GM12878 (cell line): ENCODE measurements around the gene FIBCD1. TPM values are rescaled to one million over a fixed set of nuclear protein-coding genes. Genes with fewer than 3 reads are reported as not detected.

ENCODE experiments used
- ATAC-seq: fragments of 200-7000 bp; cut with Tn5 transposase; 3 replicates; pipeline ENCODE4 v1.9.1; 2020; ENCODE audit warnings: mild to moderate bottlenecking, moderate library complexity
- BruUV-seq: library from RNA; stranded (reverse); fragments of 400-500 nt; replicated peaks from 2 replicates; lab custom pipeline; 2021; lab: Mats Ljungman, UMichigan
- CTCF ChIA-PET: fragments of 300-600 bp; sonication (Branson Sonifier 250); formaldehyde crosslinking; extraction: SDS; loops from one replicate; lab custom pipeline; 2021; ENCODE audit warnings: inconsistent platforms; lab: Yijun Ruan, JAX
- POLR2A ChIA-PET: fragments of 350-600 bp; formaldehyde crosslinking; extraction: SDS; loops from one replicate; lab custom pipeline; 2021; ENCODE audit warnings: inconsistent platforms; lab: Charles Lee
- RAD21 ChIA-PET: fragments of 300-600 bp; sonication (Branson Sonifier 250); formaldehyde crosslinking; loops from one replicate; lab custom pipeline; 2023; ENCODE audit warnings: antibody characterized with exemption; ENCODE audit not compliant: unreplicated experiment; lab: Charles Lee
- SMC1A ChIA-PET: fragments of 300-600 bp; sonication (Branson Sonifier 250); formaldehyde crosslinking; loops from one replicate; lab custom pipeline; 2023; ENCODE audit not compliant: unreplicated experiment, uncharacterized antibody; lab: Charles Lee
- DNase-seq: peaks from one replicate; pipeline ENCODE4 v3.0.0-alpha.2; 2011; ENCODE audit warnings: low read depth, low spot score
- FAIRE-seq: peaks from 3 replicates; lab custom pipeline; 2011; peaks lifted over from hg19 to GRCh38; lab: Jason Lieb, UNC
- H2AFZ ChIP-seq: 2 replicates; pipeline ENCODE4 v1.6.0; 2011; ENCODE audit warnings: low read depth, low read length, control low read depth; ENCODE audit not compliant: control insufficient read depth
- H3K27ac ChIP-seq: 2 replicates; pipeline ENCODE4 v1.5.1; 2011; ENCODE audit warnings: control low read depth; ENCODE audit not compliant: control insufficient read depth, insufficient read depth
- H3K27me3 ChIP-seq, 2 experiments: replicated peaks in 1 of 2; 2 replicates each; pipeline versions ENCODE4 v1.6.0 to v1.6.1; 2011; ENCODE audit warnings: low read length in 1 of 2; ENCODE audit not compliant: control insufficient read depth in 2 of 2, insufficient read depth in 2 of 2
- H3K36me3 ChIP-seq, 2 experiments: 2 replicates each; pipeline ENCODE4 v1.5.1; 2011; ENCODE audit warnings: low read length in 1 of 2; ENCODE audit not compliant: control insufficient read depth in 2 of 2, insufficient read depth in 2 of 2
- H3K4me1 ChIP-seq: 2 replicates; pipeline ENCODE4 v1.6.1; 2011; ENCODE audit warnings: mild to moderate bottlenecking, low read length, moderate library complexity, mixed read lengths; ENCODE audit not compliant: control insufficient read depth, insufficient read depth
- H3K4me2 ChIP-seq: 2 replicates; pipeline ENCODE4 v1.6.0; 2011; ENCODE audit warnings: control low read depth; ENCODE audit not compliant: control insufficient read depth, insufficient read depth
- H3K4me3 ChIP-seq: fragments of 200-600 bp; sonication (generic); 2 replicates; pipeline ENCODE4 v1.5.1; 2016
- H3K79me2 ChIP-seq: 2 replicates; pipeline ENCODE4 v1.6.0; 2011; ENCODE audit warnings: low read length; ENCODE audit not compliant: control insufficient read depth, insufficient read depth
- H3K9ac ChIP-seq: 2 replicates; pipeline ENCODE4 v1.8.0; 2011; ENCODE audit warnings: low read length, control low read depth, mixed read lengths; ENCODE audit not compliant: control insufficient read depth, insufficient read depth
- H3K9me3 ChIP-seq: replicated peaks from 3 replicates; pipeline ENCODE4 v1.5.1; 2011; ENCODE audit warnings: mild to moderate bottlenecking, low read length; ENCODE audit not compliant: control insufficient read depth, insufficient read depth
- H4K20me1 ChIP-seq: 2 replicates; pipeline ENCODE4 v1.6.0; 2011; ENCODE audit not compliant: control insufficient read depth, insufficient read depth
- ATF2 ChIP-seq: IDR thresholded peaks from 2 replicates; pipeline ENCODE4 v1.6.1; 2012; ENCODE audit warnings: low read length, inconsistent platforms
- ATF3 ChIP-seq: IDR thresholded peaks from 2 replicates; pipeline ENCODE4 v1.6.1; 2011; ENCODE audit warnings: low read depth, mild to moderate bottlenecking, low read length, moderate library complexity, borderline replicate concordance; ENCODE audit errors: extremely low read depth
- BRCA1 ChIP-seq: IDR thresholded peaks from 2 replicates; pipeline ENCODE4 v1.6.1; 2011; ENCODE audit warnings: low read depth, low read length, improper control_type of control experiment
- EZH2 ChIP-seq: IDR thresholded peaks from 2 replicates; pipeline ENCODE4 v1.6.1; 2012; ENCODE audit warnings: low read depth, mild to moderate bottlenecking, control low read depth, inconsistent platforms, low read length, borderline replicate concordance; ENCODE audit not compliant: control insufficient read depth
- JUND ChIP-seq: IDR thresholded peaks from 2 replicates; pipeline ENCODE4 v1.6.1; 2012; ENCODE audit warnings: low read depth, mild to moderate bottlenecking, low read length, improper control_type of control experiment, moderate library complexity
- KLF5 ChIP-seq: fragments of 450-650 bp; IDR thresholded peaks from 2 replicates; pipeline ENCODE4 v1.6.1; 2014; ENCODE audit warnings: mild to moderate bottlenecking; ENCODE audit not compliant: partially characterized antibody
- MLLT1 ChIP-seq: fragments of 450-650 bp; IDR thresholded peaks from 2 replicates; pipeline ENCODE4 v1.6.1; 2016; ENCODE audit warnings: mild to moderate bottlenecking
- NFIC ChIP-seq: IDR thresholded peaks from 2 replicates; pipeline ENCODE4 v1.6.1; 2012; ENCODE audit warnings: low read depth, mild to moderate bottlenecking, inconsistent platforms, low read length, moderate library complexity
- RCOR1 ChIP-seq: conservative IDR thresholded peaks from 2 replicates; pipeline ENCODE4 v1.6.1; 2012; ENCODE audit warnings: low read depth, low read length, improper control_type of control experiment
- WGBS: methylation state at CpG from one replicate; pipeline ENCODE4 v1.1.6; 2016; ENCODE audit warnings: low lambda C conversion rate; ENCODE audit not compliant: insufficient replicate concordance, insufficient coverage; ENCODE audit errors: missing lambda C conversion rate; 5-methylcytosine and 5-hydroxymethylcytosine counted together
- in situ Hi-C: fragments of 300-500 bp; cut with MboI; formaldehyde crosslinking; loops from 9 replicates; pipeline ENCODE4 v1.14.3; 2018; ENCODE audit warnings: mixed read lengths
- intact Hi-C: fragments of 100-400 bp; cut with micrococcal nuclease; formaldehyde crosslinking; loops from one replicate; pipeline ENCODE4 v1.14.2; 2022; ENCODE audit not compliant: unreplicated experiment
- polyA plus RNA-seq, 11 experiments: library from polyadenylated mRNA; depleted of rRNA in 4 of 11; unstranded in 6 of 11; stranded (reverse) in 5 of 11; fragments of >200 nt; fragmentation: Nextera tagmentation in 4 of 11; fragmentation: Illumina TruSeq in 1 of 11; extraction: Ambion mirVana in 4 of 11; extraction: Trizol in 1 of 11; gene quantifications; 1 replicate in 1 of 11; 2 replicates in 10 of 11; pipeline versions ENCODE4 v1.2.1 to v1.2.3, GENCODE V29; 2011 to 2016; ENCODE audit warnings: inconsistent platforms in 2 of 11, missing spikeins in 2 of 11, low read depth in 1 of 11
- total RNA-seq, 4 experiments: library from RNA; depleted of rRNA in 3 of 4; stranded (reverse); fragments of >200 nt in 3 of 4; fragmentation: Illumina TruSeq in 1 of 4; extraction: Trizol in 1 of 4; gene quantifications; 2 replicates each; pipeline versions ENCODE4 v1.2.1 to v1.2.3, GENCODE V29; 2013 to 2021

The FIBCD1 gene
- total and polyA plus RNA-seq, 10 of the 15 experiments (the other 5 are each of a cell fraction or from before 2014, with no cell fraction given): 0.04 to 0.95 (median 0.25) TPM; not detected in 6

GRCh38 chr9:130971294-130971849 lies 32.3 kb upstream of the FIBCD1 start (continued):
- TF ChIP-seq KLF5 (no peak), RCOR1 (no peak), MLLT1 (no peak)
- TF ChIP-seq, all 136 proteins: peak for 0

DNA sequence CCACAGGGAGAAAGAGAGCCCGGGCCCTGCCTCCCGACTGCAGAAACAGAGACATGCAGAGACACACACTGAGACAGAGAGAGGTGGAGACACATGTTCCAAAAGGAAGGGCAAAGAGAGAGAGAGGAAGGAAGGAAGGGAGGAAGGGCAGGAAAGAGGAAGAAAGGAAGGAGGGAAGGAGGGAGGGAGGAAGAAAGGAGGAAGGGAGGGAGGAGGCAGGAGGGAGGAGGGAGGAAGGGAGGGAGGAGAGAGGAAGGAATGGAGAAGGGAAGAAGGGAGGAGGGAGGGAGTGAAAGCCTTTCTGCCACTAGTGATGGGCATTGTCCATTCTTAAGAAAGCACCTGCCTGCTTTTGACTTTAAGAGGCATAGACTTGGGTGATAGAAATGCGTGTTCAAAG lies 31.8 kb upstream of the FIBCD1 start:
- POLR2A ChIA-PET: no interaction called here
- no peak for FAIRE-seq
- H3K4me3 ChIP-seq: no peak overlapping the region
- no peaks in the 10 kb centered on the region for H3K4me1 ChIP-seq
- intact Hi-C loops: no loop called here
- SMC1A ChIA-PET: no interaction called here
- TF ChIP-seq ATF2 (no peak), ATF3 (no peak), EZH2 (no peak), NFIC (no peak), JUND (no peak), BRCA1 (no peak)
- H3K9me3 ChIP-seq: no peaks in the 10 kb centered on the region
- no TSS peak for BruUV-seq
- no peak overlapping the region for H3K4me2 ChIP-seq
- H3K36me3 ChIP-seq: no peaks in the 10 kb centered on the region
- in situ Hi-C loops: no loop called here
- no peaks in the 10 kb centered on the region for H3K27me3 ChIP-seq
- CTCF ChIA-PET: no interaction called here
- no peak for ATAC-seq
- H2AFZ ChIP-seq: no peak overlapping the region
- H3K79me2 ChIP-seq: no peaks in the 10 kb centered on the region
- no peak for DNase-seq
- no peaks in the 10 kb centered on the region for H4K20me1 ChIP-seq
- H3K9ac ChIP-seq: no peak overlapping the region
- H3K27ac ChIP-seq: no peak overlapping the region
- 51% methylated on average over 3 of the region's 3 CpGs for WGBS
- RAD21 ChIA-PET: no interaction called here
